ENCODE data around the gene SLC9A4. TPM values are rescaled to one million over a fixed set of nuclear protein-coding genes. Genes with fewer than 3 reads are reported as not detected.

SLC9A4 gene
- total RNA-seq, 5 donors from 2014 or later (not counting 1 experiment from before 2014, with no cell fraction given): 0.09 to 0.13 TPM; not detected in 3

GRCh38 chr2:102502576-102502975 is 29.6 kb downstream of the SLC9A4 start:
- Mint-ChIP-seq H3K9me3 (no peaks in the 10 kb centered on the region), H3K27me3 (peaks cover 12 to 19% of the 10 kb centered on the region in 2 donors), H3K4me1 (no peaks in the 10 kb centered on the region), H3K27ac (no peak overlapping the region), H3K4me3 (no peak overlapping the region), H3K36me3 (no peaks in the 10 kb centered on the region)
- ChIA-PET POLR2A (no interaction called here), CTCF (no interaction called here)
- WGBS (ENCODE audit: insufficient coverage): 86% methylated on average over 8 of the region's 8 CpGs
- no peaks in the 10 kb centered on the region for H3K9me3 ChIP-seq
- H3K27ac ChIP-seq (ENCODE audit: low read length): no peak overlapping the region
- no peak overlapping the region for H3K4me3 ChIP-seq (ENCODE audit: control insufficient read depth in 1 of 2, extremely low read depth in 1 of 2, low read length in 1 of 2)
- no peaks in the 10 kb centered on the region for H3K36me3 ChIP-seq (ENCODE audit: control insufficient read depth in 2 of 2, extremely low read depth in 1 of 2, insufficient read depth in 1 of 2, low read length in 1 of 2)
- peaks cover 0 to 15% of the 10 kb centered on the region in 2 experiments for H3K27me3 ChIP-seq (replicated peaks in 1 of 2; ENCODE audit: control insufficient read depth in 2 of 2, extremely low read depth in 1 of 2, insufficient read depth in 2 of 2, low read length in 1 of 2)
- no peak for DNase-seq
- no peaks in the 10 kb centered on the region for H3K4me1 ChIP-seq (ENCODE audit: control insufficient read depth in 1 of 2, extremely low read depth in 1 of 2, insufficient read depth in 2 of 2, low read length in 2 of 2)
- no peak for ATAC-seq (replicated peaks in 1 of 4)

GRCh38 chr2:102504833-102505232 is 31.8 kb downstream of the SLC9A4 start:
- ATAC-seq (replicated peaks in 1 of 4) (no peak), DNase-seq (no peak)
- H3K27ac ChIP-seq (ENCODE audit: low read length): no peak overlapping the region
- no peaks in the 10 kb centered on the region for H3K9me3 ChIP-seq
- no peaks in the 10 kb centered on the region for H3K36me3 ChIP-seq (ENCODE audit: control insufficient read depth in 2 of 2, extremely low read depth in 1 of 2, insufficient read depth in 1 of 2, low read length in 1 of 2)
- peaks cover 0 to 3% (median 0%) of the 10 kb centered on the region in 3 donors for H3K9me3 Mint-ChIP-seq
- H3K4me1 ChIP-seq (ENCODE audit: control insufficient read depth in 1 of 2, extremely low read depth in 1 of 2, insufficient read depth in 2 of 2, low read length in 2 of 2): no peaks in the 10 kb centered on the region
- H3K27me3 Mint-ChIP-seq: peaks cover 25 to 31% of the 10 kb centered on the region in 2 donors
- WGBS (ENCODE audit: insufficient coverage): no CpG with 5 or more reads among the region's 8 CpGs
- no peak overlapping the region for H3K27ac Mint-ChIP-seq
- ChIA-PET POLR2A (no interaction called here), CTCF (no interaction called here)
- peaks cover 0 to 4% (median 0%) of the 10 kb centered on the region in 3 donors for H3K4me1 Mint-ChIP-seq
- no peak overlapping the region for H3K4me3 ChIP-seq (ENCODE audit: control insufficient read depth in 1 of 2, extremely low read depth in 1 of 2, low read length in 1 of 2)
- no peak overlapping the region for H3K4me3 Mint-ChIP-seq
- no peaks in the 10 kb centered on the region for H3K36me3 Mint-ChIP-seq
- H3K27me3 ChIP-seq (replicated peaks in 1 of 2; ENCODE audit: control insufficient read depth in 2 of 2, extremely low read depth in 1 of 2, insufficient read depth in 2 of 2, low read length in 1 of 2): peaks cover 0 to 18% of the 10 kb centered on the region in 2 experiments

GRCh38 chr2:102505290-102505689 is 32.3 kb downstream of the SLC9A4 start:
- Histone ChIP-seq H3K27me3 (replicated peaks in 1 of 2; ENCODE audit: control insufficient read depth in 2 of 2, extremely low read depth in 1 of 2, insufficient read depth in 2 of 2, low read length in 1 of 2) (peaks cover 0 to 15% of the 10 kb centered on the region in 2 experiments), H3K4me3 (ENCODE audit: control insufficient read depth in 1 of 2, extremely low read depth in 1 of 2, low read length in 1 of 2) (no peak overlapping the region), H3K4me1 (ENCODE audit: control insufficient read depth in 1 of 2, extremely low read depth in 1 of 2, insufficient read depth in 2 of 2, low read length in 2 of 2) (no peaks in the 10 kb centered on the region), H3K27ac (ENCODE audit: low read length) (no peak overlapping the region), H3K36me3 (ENCODE audit: control insufficient read depth in 2 of 2, extremely low read depth in 1 of 2, insufficient read depth in 1 of 2, low read length in 1 of 2) (no peaks in the 10 kb centered on the region), H3K9me3 (no peaks in the 10 kb centered on the region)
- ATAC-seq (replicated peaks in 1 of 4): no peak
- DNase-seq: no peak
- Mint-ChIP-seq H3K4me3 (no peak overlapping the region), H3K4me1 (peaks cover 0 to 4% (median 0%) of the 10 kb centered on the region in 3 donors), H3K9me3 (peaks cover 0 to 3% (median 0%) of the 10 kb centered on the region in 3 donors), H3K36me3 (no peaks in the 10 kb centered on the region), H3K27me3 (peaks cover 25 to 31% of the 10 kb centered on the region in 2 donors), H3K27ac (no peak overlapping the region)
- WGBS (ENCODE audit: insufficient coverage): 69% methylated on average over 5 of the region's 10 CpGs
- CTCF ChIA-PET: no interaction called here
- POLR2A ChIA-PET: no interaction called here

GRCh38 chr2:102506743-102507142 is 33.7 kb downstream of the SLC9A4 start:
- CTCF ChIA-PET: no interaction called here
- Mint-ChIP-seq H3K27ac (peak overlapping the region in 1 of 2 donors; percentile 7), H3K4me3 (no peak overlapping the region), H3K27me3 (peaks cover 25 to 31% of the 10 kb centered on the region in 2 donors), H3K4me1 (peaks cover 0 to 4% (median 0%) of the 10 kb centered on the region in 3 donors), H3K36me3 (no peaks in the 10 kb centered on the region), H3K9me3 (peaks cover 0 to 3% (median 0%) of the 10 kb centered on the region in 3 donors)
- H3K27ac ChIP-seq (ENCODE audit: low read length): no peak overlapping the region
- no peaks in the 10 kb centered on the region for H3K36me3 ChIP-seq (ENCODE audit: control insufficient read depth in 2 of 2, extremely low read depth in 1 of 2, insufficient read depth in 1 of 2, low read length in 1 of 2)
- POLR2A ChIA-PET: no interaction called here
- no peaks in the 10 kb centered on the region for H3K9me3 ChIP-seq
- no peak for ATAC-seq (replicated peaks in 1 of 4)
- no peaks in the 10 kb centered on the region for H3K4me1 ChIP-seq (ENCODE audit: control insufficient read depth in 1 of 2, extremely low read depth in 1 of 2, insufficient read depth in 2 of 2, low read length in 2 of 2)
- no peak for DNase-seq
- peaks cover 0 to 8% of the 10 kb centered on the region in 2 experiments for H3K27me3 ChIP-seq (replicated peaks in 1 of 2; ENCODE audit: control insufficient read depth in 2 of 2, extremely low read depth in 1 of 2, insufficient read depth in 2 of 2, low read length in 1 of 2)
- WGBS (ENCODE audit: insufficient coverage): no CpG with 5 or more reads among the region's 5 CpGs
- H3K4me3 ChIP-seq (ENCODE audit: control insufficient read depth in 1 of 2, extremely low read depth in 1 of 2, low read length in 1 of 2): no peak overlapping the region

- no peaks in the 10 kb centered on the region for H3K4me1 ChIP-seq (ENCODE audit: control insufficient read depth in 1 of 2, extremely low read depth in 1 of 2, insufficient read depth in 2 of 2, low read length in 2 of 2)
- H3K27me3 ChIP-seq (replicated peaks in 1 of 2; ENCODE audit: control insufficient read depth in 2 of 2, extremely low read depth in 1 of 2, insufficient read depth in 2 of 2, low read length in 1 of 2): peaks cover 0 to 7% of the 10 kb centered on the region in 2 experiments
- Mint-ChIP-seq H3K4me1 (peaks cover 0 to 4% (median 0%) of the 10 kb centered on the region in 3 donors), H3K9me3 (peaks cover 0 to 3% (median 0%) of the 10 kb centered on the region in 3 donors), H3K27ac (no peak overlapping the region), H3K27me3 (peaks cover 29 to 39% of the 10 kb centered on the region in 2 donors), H3K4me3 (no peak overlapping the region), H3K36me3 (no peaks in the 10 kb centered on the region)
- ChIA-PET CTCF (no interaction called here), POLR2A (no interaction called here)
- no peaks in the 10 kb centered on the region for H3K9me3 ChIP-seq
- DNase-seq (peak in 1 of 35 experiments; percentile 6), ATAC-seq (replicated peaks in 1 of 4) (no peak)
- 33% methylated on average over 3 of the region's 4 CpGs for WGBS (ENCODE audit: insufficient coverage)
- H3K27ac ChIP-seq (ENCODE audit: low read length): no peak overlapping the region
- H3K4me3 ChIP-seq (ENCODE audit: control insufficient read depth in 1 of 2, extremely low read depth in 1 of 2, low read length in 1 of 2): no peak overlapping the region
- no peaks in the 10 kb centered on the region for H3K36me3 ChIP-seq (ENCODE audit: control insufficient read depth in 2 of 2, extremely low read depth in 1 of 2, insufficient read depth in 1 of 2, low read length in 1 of 2)
Measured at GRCh38 chr2:102508863-102509262, 35.8 kb downstream of the SLC9A4 start.

GRCh38 chr2:102509749-102510148 is 36.7 kb downstream of the SLC9A4 start:
- ChIA-PET CTCF (interaction anchor here in 1 of 2 donors (0.7 kb wide), 1 partner anchor 431 kb away, joined by 3 read pairs; no protein-coding TSS in a partner anchor), POLR2A (no interaction called here)
- Mint-ChIP-seq H3K9me3 (peaks cover 0 to 3% (median 0%) of the 10 kb centered on the region in 3 donors), H3K27me3 (peaks cover 29 to 34% of the 10 kb centered on the region in 2 donors), H3K36me3 (no peaks in the 10 kb centered on the region), H3K4me3 (no peak overlapping the region), H3K4me1 (peaks cover 0 to 4% (median 0%) of the 10 kb centered on the region in 3 donors), H3K27ac (no peak overlapping the region)
- WGBS (ENCODE audit: insufficient coverage): no CpG with 5 or more reads among the region's 2 CpGs
- Histone ChIP-seq H3K27me3 (replicated peaks in 1 of 2; ENCODE audit: control insufficient read depth in 2 of 2, extremely low read depth in 1 of 2, insufficient read depth in 2 of 2, low read length in 1 of 2) (peaks cover 0 to 7% of the 10 kb centered on the region in 2 experiments), H3K9me3 (no peaks in the 10 kb centered on the region), H3K4me3 (ENCODE audit: control insufficient read depth in 1 of 2, extremely low read depth in 1 of 2, low read length in 1 of 2) (no peak overlapping the region), H3K4me1 (ENCODE audit: control insufficient read depth in 1 of 2, extremely low read depth in 1 of 2, insufficient read depth in 2 of 2, low read length in 2 of 2) (no peaks in the 10 kb centered on the region), H3K27ac (ENCODE audit: low read length) (no peak overlapping the region), H3K36me3 (ENCODE audit: control insufficient read depth in 2 of 2, extremely low read depth in 1 of 2, insufficient read depth in 1 of 2, low read length in 1 of 2) (no peaks in the 10 kb centered on the region)
- no peak for ATAC-seq (replicated peaks in 1 of 4)
- DNase-seq: no peak
